HuH-7 (cell line): ENCODE measurements around the gene SRA1.
A peak's percentile ranks its signal among the peaks of the same experiment; 100 is the strongest.

ENCODE experiments used
- DNase-seq: peaks from one replicate; pipeline ENCODE4 v3.0.0; 2011; ENCODE audit warnings: low spot score

The SRA1 gene

DNA sequence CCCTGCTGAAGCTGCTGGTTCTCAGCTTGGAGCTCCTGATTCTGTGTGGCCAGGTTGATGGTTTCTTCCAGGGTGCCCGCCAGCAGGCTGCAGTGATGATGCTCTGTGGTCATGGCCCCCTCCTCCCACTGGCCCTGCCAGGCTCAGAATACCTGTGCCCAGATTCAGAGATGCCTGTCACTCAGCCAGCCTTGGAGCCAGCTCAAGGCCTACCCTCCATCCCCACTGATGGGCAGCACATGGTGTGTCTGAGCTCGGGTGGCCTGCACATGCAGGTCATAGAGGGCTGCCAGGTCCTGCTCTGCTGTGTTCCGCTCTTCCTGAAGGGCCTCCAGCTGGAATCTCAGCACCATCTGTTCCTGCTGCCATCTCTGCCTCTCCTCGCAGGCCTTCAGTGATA is 12.8 kb upstream of the SRA1 start:
- DNase-seq = no peak

DNA sequence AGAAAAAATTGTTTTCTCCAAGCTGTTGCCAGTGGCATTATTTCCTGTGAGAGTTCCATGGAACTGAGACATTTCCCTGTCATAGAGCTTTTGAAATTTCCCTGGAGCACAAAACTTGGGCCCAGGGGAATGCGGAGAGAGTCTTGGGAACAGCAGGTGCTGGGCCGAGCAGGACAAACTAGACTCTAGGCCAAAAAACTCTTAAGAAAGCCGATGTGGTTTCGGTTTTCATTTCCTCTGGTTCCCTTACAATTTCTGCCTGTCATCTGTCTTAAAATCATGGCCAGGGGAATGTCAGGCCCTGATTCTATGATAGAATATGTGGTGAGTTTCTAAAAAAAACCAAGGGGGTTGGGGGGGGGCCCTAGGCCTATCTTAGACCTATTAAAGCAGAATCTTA is 11.9 kb upstream of the SRA1 start:
- DNase-seq = no peak

DNA sequence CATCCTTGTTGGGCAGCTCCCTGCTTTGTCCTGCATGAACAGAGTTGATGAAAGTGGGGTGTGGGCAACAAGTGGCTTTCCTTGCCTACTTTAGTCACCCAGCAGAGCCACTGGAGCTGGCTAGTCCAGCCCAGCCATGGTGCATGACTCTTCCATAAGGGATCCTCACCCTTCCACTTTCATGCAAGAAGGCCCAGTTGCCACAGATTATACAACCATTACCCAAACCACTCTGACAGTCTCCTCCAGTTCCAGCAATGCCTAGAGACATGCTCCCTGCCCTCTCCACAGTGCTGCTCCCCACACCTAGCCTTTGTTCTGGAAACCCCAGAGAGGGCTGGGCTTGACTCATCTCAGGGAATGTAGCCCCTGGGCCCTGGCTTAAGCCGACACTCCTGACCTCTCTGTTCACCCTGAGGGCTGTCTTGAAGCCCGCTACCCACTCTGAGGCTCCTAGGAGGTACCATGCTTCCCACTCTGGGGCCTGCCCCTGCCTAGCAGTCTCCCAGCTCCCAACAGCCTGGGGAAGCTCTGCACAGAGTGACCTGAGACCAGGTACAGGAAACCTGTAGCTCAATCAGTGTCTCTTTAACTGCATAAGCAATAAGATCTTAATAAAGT is 11.3 kb upstream of the SRA1 start:
- DNase-seq = no peak

DNA sequence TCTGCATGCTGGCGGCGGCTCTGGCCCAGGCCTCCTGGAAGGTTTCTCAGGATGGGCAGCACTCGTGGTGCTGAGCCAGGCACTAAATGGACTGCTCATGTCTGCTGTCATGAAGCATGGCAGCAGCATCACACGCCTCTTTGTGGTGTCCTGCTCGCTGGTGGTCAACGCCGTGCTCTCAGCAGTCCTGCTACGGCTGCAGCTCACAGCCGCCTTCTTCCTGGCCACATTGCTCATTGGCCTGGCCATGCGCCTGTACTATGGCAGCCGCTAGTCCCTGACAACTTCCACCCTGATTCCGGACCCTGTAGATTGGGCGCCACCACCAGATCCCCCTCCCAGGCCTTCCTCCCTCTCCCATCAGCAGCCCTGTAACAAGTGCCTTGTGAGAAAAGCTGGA is 10.6 kb upstream of the SRA1 start:
- no peak for DNase-seq

DNA sequence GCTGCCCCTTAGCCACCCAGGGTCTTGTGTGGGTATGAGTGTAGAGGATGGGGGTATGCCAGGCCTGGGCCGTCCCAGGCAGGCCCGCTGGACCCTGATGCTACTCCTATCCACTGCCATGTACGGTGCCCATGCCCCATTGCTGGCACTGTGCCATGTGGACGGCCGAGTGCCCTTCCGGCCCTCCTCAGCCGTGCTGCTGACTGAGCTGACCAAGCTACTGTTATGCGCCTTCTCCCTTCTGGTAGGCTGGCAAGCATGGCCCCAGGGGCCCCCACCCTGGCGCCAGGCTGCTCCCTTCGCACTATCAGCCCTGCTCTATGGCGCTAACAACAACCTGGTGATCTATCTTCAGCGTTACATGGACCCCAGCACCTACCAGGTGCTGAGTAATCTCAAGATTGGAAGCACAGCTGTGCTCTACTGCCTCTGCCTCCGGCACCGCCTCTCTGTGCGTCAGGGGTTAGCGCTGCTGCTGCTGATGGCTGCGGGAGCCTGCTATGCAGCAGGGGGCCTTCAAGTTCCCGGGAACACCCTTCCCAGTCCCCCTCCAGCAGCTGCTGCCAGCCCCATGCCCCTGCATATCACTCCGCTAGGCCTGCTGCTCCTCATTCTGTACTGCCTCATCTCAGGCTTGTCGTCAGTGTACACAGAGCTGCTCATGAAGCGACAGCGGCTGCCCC is 10.0 kb upstream of the SRA1 start:
- DNase-seq = no peak

DNA sequence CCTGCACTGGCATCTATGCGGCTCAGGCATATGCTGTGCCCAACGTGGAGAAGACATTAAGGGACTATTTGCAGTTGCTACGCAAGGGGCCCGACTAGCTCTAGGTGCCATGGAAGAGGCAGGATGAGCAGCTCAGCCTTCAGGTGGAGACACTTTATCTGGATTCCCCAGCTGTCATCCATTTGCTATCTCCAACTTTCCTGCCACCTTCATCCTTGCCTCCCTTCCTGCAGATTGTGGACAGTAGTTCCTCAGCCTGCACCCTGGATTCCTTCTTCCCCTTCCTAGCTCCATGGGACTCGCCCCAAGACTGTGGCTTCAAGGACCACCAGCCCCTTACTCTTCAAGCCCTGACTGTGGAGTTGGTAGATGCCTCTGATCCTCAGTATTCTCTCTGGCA is 9.4 kb upstream of the SRA1 start:
- DNase-seq = no peak

DNA sequence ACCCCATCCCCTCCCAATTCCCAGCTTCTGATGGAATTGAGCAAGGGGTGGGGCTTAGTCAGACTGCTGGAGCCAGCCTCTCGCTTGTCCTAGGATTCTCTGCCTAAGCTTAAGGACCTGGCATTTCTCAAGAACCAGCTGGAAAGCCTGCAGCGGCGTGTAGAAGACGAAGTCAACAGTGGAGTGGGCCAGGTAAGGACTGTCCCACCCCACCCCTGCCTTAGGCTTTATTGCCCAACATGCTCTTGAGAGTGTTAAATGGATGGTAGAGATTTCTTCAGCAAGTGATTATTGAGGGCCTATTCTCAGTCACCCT is 8.5 kb upstream of the SRA1 start:
- DNase-seq = no peak

DNA sequence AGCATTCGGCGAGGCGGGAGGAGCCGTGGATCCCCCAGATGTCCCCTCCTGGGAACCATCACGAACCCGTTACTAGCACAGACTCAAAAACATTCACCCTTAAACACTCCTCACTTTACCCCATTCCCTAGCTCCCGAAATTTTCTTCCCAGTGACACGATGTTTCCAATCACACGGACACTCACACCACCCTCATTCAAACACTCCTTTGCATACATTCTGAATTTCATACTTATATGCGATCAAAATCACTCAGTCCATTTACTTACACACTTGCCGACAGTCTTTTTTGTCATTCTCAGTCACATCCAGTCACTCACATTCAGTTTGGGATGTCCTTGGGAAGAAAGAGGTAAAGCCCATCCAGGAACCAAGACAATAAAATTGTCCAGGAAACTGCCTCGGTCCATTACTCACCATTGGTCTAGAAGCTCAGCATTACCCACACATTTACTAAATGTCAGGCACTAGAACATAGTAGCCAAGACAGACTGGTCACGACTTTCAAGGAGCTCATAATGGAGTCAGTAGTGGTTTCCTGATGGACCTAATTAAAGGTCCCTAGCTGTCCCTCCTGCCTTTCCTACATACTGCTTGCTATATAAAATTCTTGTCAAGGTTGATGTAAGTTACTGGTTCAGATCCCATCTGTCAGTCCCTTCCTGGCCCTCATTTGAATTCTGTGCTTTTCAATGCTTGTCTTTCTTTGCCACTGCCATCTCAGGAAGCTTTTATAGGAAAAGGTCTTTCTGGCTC is 7.9 kb upstream of the SRA1 start:
- no peak for DNase-seq

DNA sequence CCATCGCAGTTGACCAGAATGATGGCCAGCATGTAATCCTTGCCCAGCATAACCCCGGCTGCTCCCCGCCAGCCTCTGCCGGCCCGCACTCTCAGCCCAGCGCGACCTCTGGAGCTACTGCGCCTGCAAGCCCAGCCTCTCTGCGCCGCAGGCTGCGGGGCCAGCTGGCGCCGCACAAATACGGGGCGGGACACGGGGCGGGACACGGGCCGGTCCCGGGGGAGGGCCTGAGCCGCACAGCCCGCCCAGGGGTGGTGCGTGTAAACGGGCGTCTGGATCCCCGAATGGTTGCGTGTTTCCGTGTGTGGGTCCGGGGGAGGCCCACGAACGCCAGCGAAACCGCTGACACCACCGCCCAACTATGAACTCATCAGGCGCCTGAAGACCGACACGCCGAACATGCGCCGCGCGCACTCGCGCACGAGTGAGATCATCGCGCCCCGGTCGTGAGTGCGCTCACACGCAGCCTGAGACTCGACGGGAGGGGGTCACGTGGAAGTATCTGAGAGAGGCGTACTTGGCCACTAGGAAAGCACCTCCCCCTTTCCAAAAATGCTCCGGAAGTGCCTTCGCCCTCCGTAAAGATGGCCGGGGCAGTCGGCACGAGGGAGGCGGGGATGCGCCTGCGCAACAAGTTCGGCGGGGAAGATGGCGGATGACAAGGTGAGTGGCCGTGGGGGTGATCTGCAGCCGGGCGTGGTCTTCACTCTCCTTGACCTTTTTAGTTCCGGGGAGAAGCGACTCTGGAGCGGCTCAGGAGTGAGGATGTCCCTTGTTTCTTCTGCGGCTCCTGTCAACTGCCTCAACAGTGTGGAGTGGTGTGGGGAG is 7.1 kb upstream of the SRA1 start, which contains the start of the genes APBB3 and SLC35A4:
TSS of gene APBB3 (minus strand) at position 403 of the 828 bp plus-strand sequence. CDS start at position 50, 353 bp downstream.
TSS of gene SLC35A4 (plus strand) at position 633 of the 828 bp plus-strand sequence. CDS start 2,342 bp downstream, outside the sequence.
- peak; percentile 89 for DNase-seq

DNA sequence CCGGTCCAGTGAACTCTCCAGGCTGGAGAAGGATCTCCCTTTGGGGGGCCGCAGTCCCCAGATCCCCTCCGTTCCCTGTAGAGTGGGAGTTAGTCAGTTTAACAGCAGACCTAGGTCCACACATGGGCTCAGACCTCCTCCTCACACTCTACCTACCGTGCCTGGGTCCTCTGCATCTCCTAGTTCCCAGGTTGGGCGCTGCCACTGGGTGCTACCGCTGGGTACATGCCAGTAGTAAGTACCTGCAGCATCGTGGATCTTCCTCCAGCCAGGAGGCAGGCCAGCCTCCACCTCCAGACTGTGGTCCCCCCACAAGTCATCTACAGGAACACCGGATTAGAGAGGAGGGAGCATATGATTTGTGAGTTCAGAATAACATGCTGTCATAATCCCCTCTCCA is 6.3 kb upstream of the SRA1 start:
- DNase-seq = no peak

DNA sequence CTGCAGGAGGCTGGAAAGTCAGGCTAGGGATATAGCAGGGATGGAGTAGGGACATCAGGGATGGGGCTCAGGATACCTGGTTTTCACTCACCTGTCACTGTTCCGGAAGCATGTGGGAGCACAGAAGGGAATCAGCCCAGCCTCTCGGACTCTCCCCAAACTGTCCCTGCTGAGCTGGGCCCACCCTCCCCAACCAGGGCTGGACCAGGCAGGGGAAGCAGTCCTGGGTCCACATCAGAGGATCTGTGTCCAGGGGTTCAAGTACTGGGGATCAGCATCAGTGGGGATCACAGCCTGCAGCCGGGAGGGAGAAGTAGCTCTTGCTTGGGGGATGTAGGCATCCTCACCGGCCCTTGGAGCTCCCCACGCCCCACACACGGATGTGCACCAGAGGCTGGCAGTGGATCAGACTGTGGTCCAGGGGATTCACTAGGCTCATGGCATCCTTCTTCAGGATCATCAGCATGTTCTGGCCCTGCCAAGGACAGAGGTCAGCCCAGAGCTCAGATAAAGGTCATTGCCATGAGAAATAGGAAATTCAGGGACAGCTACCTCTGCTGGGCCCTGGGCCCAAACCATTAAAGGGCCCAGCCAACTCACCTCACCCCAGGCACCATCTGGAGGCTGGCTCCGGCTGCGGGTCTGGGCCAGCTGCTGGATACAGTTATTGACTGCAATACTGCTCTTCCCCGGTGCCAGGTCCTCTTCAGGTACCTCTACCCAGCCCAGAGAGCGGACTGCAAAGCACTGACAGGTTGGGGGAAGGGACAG is 4.7 kb upstream of the SRA1 start:
- no peak for DNase-seq

DNA sequence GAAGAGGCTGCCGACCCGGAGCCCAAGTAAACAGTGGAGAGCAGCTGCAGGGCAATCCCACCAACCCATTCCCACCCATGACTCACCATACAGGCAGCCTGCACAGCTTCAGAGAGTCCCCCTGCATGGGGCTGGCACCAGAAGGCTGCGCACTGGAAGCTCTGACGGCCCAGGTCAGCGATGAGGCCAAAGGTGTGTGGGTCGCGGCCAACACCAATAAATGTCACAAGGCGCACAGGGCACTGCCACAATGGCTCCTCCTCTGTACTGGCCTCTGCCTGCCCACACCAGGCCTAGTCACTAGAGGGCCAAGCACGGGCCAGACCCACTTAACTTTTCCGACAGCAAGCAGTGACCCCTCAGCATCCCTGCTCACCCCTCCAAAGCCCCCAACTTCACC is 3.0 kb upstream of the SRA1 start:
- no peak for DNase-seq

DNA sequence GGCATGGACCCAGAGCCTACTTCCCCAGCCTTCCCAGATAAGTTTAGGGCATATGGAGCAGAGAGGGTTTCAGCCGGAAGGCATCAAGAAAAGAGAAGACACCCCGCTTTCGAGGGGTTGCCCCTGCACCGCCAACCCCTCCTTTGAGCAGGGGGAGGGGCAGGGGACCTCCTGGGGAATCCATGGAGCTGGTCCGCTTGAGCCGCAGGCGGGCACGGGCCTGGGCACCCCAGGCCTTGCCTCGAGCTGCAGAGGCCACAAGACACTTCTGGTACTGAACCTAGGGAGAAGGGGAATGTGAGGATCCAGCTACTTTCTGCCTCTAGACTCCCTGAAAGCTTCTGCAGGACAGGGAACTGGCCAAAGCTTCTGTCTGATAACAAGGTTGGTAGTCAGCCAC is 1.3 kb upstream of the SRA1 start:
- no peak for DNase-seq

DNA sequence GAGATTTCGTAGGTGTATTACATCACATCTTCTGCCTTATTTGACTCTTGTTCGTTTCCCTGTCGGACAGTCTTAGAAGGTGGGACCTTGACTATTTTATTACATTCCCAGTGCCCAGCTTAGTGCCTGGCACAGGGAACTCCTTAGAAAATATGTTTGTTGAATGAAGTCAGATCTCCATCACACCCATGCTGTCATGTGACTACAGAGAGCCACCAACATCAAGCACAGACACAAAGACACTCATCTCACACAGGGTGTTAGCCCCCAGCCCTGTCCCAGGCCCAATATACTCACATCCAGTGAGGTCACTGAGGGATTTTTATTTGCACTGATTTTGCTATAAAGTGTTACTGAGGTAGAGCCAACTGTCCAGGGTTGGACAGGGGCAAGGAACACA is 692 bp upstream of the SRA1 start:
- no peak for DNase-seq

DNA sequence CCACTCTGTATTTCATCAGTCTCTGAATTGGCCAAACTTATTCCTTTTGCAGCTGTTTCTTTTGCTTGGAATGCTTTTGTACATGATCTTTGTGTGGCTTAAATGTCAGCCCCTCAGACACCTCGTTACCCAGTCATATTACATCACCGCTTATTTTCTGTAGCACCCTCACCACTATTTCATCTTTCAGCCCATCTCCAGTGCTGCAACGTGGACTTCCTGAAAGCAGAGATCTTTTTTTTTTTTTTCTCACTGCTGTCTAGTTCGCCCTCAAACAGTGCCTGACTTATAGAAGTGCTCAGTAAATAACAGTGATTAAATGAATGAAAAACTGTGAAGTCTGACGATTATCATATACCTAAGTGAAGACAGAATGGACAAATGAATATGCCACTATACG is 835 bp downstream of the SRA1 start:
- no peak for DNase-seq

DNA sequence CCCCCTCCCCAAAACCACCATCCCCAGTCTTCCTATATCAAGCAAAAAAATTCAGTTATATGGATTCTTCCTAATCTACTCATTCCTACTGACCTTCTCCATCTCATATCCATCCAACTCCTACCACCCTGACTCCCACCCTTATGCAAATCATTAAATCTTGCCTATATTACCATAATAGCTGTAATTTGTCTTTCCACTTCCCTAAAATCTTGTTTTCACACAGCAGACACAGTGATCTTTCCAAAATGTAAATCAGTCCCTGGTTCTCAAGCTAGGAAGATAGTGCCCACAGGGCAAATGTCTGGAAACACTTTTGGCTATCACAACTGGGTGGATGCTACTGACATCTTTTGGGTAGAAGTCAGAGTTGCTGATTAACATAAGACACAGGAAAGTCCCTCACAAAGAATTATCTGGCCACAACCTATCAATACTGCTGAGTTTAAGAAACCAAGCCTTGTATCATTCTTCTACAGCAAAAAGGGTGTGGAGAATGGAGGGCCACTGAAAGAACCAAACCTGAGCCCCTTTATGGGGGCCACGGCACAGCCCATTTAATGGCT is 1.4 kb downstream of the SRA1 start:
- no peak for DNase-seq

DNA sequence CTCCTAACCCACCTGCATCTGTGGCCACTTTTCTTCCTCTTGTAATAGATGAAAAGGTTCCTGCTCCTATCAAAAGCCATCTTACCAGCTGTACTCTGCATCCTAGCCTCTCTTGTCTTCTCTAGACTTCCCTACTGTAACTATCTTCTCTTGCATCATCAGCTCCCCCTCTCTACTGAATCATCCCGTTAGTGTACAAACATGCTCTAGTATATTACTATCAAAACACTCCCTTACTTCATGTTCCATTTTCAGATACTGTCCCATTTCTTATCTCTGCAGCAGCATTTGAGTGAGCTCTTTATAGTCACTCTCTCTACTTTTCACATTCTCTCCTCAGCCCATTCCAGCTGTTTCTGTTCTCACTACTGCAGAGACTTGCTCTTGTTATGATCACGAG is 2.8 kb downstream of the SRA1 start:
- DNase-seq = no peak

DNA sequence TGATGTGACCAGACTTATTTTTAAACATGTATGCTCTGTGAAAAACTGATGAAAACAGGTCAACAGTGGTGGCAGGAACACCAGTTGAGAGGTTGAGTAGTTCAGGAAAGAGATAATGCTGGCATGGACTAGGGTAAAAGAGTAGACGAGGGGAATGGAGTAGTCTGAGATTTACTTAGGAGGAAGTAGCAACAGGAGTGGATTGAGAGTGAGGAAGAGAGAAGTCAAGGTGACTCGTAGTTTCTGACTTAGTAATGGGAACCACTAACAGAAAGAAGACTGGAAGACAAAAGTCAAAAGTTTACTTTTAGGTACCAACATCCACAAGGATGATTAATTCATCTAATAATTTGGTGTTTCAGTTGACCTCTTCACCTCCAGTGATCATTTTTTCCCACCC is 3.6 kb downstream of the SRA1 start:
- DNase-seq = no peak

DNA sequence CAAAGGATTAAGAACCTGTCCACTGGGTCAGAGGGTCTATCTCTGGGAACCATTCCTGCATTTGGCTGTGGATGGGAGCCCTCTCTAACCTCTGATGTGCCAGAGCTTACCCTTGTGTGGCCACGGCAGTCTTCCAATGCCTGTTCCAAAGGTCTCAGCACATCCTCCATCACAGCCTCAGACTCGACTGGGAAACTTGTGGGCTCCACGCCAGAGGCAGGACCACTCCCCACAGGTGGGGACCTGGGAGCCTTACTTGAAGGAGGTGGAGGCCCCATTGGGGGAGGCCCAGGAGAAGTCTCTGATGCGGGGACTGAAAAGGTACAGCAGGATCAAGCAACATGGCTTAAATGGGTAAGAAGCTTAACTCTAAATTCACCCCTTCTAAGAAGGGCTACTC is 5.4 kb downstream of the SRA1 start:
- DNase-seq = no peak

DNA sequence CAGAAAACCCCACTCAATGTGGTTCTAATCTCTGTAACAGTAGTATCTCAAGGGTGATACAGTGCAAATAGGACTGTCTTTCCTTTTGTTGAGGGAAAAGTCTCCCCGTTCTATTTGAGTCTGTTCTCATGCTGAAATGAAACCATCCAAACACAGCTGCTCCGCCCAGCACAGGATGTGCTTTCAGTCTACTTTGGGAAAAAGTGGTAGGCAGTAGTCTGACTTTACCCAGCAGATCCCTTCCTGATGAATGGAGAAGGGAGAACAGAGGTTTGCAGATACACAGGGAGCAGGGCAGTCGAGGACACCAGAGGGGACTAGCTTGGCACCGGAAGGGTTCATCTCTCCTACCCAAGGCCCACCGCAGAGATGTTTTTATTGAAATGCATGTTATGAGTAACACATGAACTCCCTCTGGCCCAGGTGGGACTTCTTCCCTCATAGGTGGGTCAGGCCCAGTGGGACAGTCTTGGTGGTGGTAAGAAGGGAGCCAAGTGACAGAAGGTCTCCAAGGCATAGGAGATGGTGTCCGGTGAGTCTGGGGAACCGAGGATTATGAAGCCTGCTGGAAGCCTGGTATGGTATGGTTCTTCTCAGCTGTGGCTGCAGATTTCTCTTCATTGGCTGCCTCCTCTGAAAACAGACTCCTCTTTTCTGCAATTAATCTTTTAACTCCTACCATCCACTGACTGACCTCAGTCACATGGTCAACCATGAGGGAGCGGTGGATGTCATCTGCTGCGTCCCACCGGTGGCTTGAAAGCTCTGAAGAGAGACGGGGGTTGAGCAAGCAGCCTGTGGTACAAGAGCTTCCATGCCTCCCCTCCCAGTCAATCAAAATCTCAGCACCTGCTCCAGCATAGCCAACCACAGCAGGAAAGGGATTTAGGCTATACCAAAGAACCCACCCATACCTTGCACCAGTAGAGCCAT is 6.9 kb downstream of the SRA1 start:
- DNase-seq = no peak
